Measurements from ENCODE around the gene CHEK1.
A peak's percentile ranks its signal among the peaks of the same experiment; 100 is the strongest.

- TF ChIP-seq CTCF (conservative IDR thresholded peaks at IDR 0.05; ENCODE audit: low read depth, low read length): peak; percentile 39
- no peak for TF ChIP-seq RAD21 (IDR thresholded peaks at IDR 0.05; ENCODE audit: low read length)
- TF ChIP-seq RFX5 (IDR thresholded peaks at IDR 0.05; ENCODE audit: low read depth, low read length): no peak
- no peak for TF ChIP-seq POLR2A (IDR thresholded peaks at IDR 0.05; ENCODE audit: low read depth, low read length)
- no peak for TF ChIP-seq RCOR1 (IDR thresholded peaks at IDR 0.05; ENCODE audit: insufficient replicate concordance, low read length)
- TF ChIP-seq MXI1 (IDR thresholded peaks at IDR 0.05; ENCODE audit: borderline replicate concordance, low read depth, low read length): no peak
- no peak for TF ChIP-seq MAFK (IDR thresholded peaks at IDR 0.05; ENCODE audit: low read depth, low read length)
- TF ChIP-seq CEBPB (IDR thresholded peaks at IDR 0.05; ENCODE audit: low read depth, low read length): no peak
- TF ChIP-seq MAZ (IDR thresholded peaks at IDR 0.05; ENCODE audit: borderline replicate concordance, low read depth, low read length): no peak
- TF ChIP-seq FOS (IDR thresholded peaks at IDR 0.05; ENCODE audit: low read depth, low read length): no peak
- TF ChIP-seq USF2 (IDR thresholded peaks at IDR 0.05; ENCODE audit: low read depth, low read length): no peak
Observed at GRCh38 chr11:125679397-125679796, 54.4 kb downstream of the CHEK1 start.

All from IMR-90 (cell line).